GM18508 (cell line): ENCODE results near the gene TSPAN2.

Experiments used
- ATAC-seq: cut with Tn5 transposase; IDR thresholded peaks from one replicate; pipeline ENCODE4 v1.9.1; 2021; ENCODE audit warnings: moderate number of reproducible peaks; ENCODE audit not compliant: insufficient read depth, unreplicated experiment

TSPAN2 gene

GRCh38 chr1:115115521-115116161 is 26.3 kb upstream of the TSPAN2 start:
- ATAC-seq: no peak

GRCh38 chr1:115114308-115114707 is 25.0 kb upstream of the TSPAN2 start:
- ATAC-seq: no peak

GRCh38 chr1:115113766-115114165 is 24.5 kb upstream of the TSPAN2 start:
- ATAC-seq: no peak

DNA sequence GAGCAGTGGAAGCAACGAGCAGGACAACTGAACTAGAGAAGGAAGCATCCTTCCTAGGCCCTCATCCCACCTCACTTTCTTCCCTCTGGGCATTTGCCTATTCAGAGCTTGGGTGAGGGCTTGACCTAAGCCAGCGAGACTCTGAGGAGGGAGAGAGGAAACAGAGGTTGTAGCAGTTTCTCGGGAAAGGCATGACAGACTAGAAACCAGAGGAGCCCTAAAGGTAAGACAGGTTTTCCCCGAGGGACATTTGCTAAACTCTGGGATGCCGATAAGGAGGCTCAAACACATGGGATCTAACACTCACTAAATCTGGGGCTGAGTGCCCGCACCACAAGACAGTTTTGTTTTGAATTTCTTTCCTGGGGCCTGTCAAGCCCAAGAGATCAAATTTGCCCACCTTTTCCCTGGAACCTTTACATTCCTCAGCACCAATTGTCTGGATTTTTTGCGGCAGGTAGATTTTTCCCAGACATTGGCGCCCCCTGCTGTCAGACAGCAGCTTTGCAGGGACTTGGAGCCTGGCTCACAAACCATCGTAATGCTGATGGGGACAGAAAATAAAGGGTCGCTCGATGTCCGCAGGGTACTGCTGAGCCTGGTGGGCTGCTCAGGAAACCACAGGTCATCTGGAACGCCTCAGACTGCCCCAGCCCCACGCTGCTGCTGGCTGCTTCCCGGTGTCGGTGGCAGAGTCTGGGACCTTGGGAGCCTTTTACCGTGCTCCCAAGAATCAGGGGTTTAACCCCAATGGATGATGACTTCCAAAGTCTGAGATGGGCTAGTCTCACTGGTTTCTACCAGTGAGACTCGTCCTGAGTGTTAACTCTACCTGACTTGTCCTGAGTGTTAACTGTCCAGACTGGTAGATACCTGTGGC is 23.4 kb upstream of the TSPAN2 start:
- ATAC-seq: no peak

- no peak for ATAC-seq
Measured at GRCh38 chr1:115107516-115108260, 18.4 kb upstream of the TSPAN2 start.

- no peak for ATAC-seq
Measured at GRCh38 chr1:115105831-115106230, 16.5 kb upstream of the TSPAN2 start.

- ATAC-seq: no peak
Measured at GRCh38 chr1:115099693-115100050, 10.4 kb upstream of the TSPAN2 start.

- ATAC-seq: peak; percentile 83
Measured at GRCh38 chr1:115098979-115099692, 9.8 kb upstream of the TSPAN2 start.

- ATAC-seq: no peak
Measured at GRCh38 chr1:115092175-115092574, 2.9 kb upstream of the TSPAN2 start.

GRCh38 chr1:115091572-115091971 is 2.3 kb upstream of the TSPAN2 start:
- no peak for ATAC-seq

DNA sequence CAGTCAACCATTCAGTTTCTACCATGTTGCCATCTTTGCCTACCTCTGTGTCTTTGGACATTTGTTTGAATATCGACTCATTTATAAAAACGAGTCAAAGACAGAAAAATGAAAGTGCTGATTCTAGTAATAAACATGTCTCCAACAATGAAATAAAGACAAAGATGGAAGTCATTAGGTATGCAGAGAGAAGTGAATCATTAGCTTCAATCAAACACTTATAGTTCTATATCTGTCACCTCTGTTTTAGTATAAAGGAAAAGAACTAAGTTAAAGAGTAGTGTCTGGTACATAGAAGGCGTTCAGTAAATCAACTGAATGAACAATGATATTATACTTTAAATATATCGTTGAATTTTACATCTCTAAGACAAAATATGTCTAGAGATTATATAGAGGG is 1.7 kb upstream of the TSPAN2 start:
- ATAC-seq: no peak

GRCh38 chr1:115090540-115090939 is 1.2 kb upstream of the TSPAN2 start:
- ATAC-seq: no peak

- ATAC-seq: no peak
Measured at GRCh38 chr1:115090186-115090490, 835 bp upstream of the TSPAN2 start.

DNA sequence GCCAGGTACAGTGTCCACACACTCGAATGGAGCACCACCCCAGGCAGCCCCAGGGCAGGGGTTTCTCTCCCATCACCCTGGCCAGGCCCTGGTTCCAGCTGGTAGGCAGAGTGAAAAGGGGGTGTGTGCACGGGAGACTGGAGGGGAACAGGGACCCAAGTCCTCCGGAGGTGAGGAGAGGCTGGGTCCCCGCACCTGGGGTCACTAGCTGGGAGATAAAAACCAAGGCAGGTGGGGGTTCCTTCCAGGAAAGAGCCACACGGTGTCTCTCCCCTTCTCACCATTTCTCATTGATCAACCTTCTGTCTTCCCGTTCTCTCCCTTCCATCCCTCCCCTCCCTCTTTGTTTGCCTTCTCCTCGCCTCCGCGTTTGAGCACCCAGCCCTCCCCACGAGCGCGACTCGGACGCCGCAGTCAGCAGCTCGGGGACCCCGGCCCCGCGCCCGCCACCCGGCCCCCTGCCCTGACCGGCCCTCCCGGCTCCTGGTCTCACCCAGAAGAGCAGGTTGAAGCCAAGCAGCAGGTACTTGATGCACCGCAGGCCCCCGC is 358 bp downstream of the TSPAN2 start:
- ATAC-seq: no peak

DNA sequence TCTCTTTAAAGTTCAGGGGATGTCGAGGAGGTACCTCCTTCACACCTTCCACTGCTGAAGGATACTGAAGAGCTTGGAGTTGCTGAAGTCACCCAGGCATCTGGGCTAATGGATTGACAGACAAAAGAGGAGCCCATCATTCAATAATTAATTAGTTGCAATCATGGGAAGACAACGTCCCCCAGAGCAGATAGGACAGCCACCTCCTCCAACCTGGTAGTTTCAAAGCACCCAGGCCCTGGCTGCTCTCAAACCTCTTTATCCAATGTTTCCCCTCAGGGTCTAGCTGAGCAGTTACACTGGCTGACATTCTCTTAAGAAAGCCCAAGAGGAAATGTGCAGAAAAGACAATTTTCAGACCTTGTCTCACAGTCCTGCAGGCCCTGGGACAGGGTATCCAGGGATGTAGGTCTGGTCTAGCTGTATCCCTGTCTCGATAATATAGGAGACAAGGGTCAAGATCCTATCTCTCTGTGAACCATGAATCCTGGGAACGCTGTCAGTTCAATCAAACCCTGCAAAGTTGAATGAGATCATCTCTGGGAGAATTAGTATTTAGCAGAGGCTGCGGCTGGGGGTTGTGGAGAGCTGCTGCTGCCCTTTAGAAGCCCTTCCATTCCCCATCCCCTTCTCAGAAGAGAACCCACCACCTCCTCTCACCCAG is 1.1 kb downstream of the TSPAN2 start:
- no peak for ATAC-seq

GRCh38 chr1:115086176-115086830 is 3.0 kb downstream of the TSPAN2 start:
- ATAC-seq: no peak

GRCh38 chr1:115084902-115085511 is 4.3 kb downstream of the TSPAN2 start:
- no peak for ATAC-seq

DNA sequence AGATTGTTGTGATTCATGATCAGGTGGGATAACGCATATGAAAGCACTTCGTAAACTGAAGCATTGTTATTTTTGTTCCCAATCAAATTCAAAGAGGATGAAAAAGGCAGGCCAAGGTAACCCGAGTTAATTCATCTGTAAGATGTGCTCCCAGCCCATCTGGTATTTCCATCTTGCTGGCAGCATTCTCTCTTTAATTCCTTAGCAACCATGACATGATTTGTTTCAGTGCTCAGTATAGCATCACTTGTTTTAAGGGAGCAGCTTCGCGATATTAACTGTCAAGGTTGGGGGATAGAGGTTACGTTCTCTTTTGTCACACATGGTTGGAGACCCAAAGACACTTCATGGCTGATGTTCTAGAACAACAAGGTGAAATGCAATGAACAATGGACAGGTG is 6.4 kb downstream of the TSPAN2 start:
- no peak for ATAC-seq

- no peak for ATAC-seq
Measured at GRCh38 chr1:115078708-115079107, 10.6 kb downstream of the TSPAN2 start.
